Epithelial cell of proximal tubule (primary cell): Measurements from ENCODE around the gene DAB2IP. TPM values are rescaled to one million over a fixed set of nuclear protein-coding genes. Genes with fewer than 3 reads are reported as not detected.

Source experiments
- DNase-seq: peaks from one replicate; pipeline ENCODE4 v3.0.0-alpha.2; 2011; ENCODE audit warnings: low read depth
- H3K4me3 ChIP-seq: 2 replicates; pipeline ENCODE4 v1.5.1; 2011; ENCODE audit warnings: low read depth, mild to moderate bottlenecking, low read length
- total RNA-seq: library from RNA; depleted of rRNA; stranded (reverse); fragments of >200 nt; gene quantifications from 2 replicates; pipeline ENCODE4 v1.2.3, GENCODE V29; 2015
- TF ChIP-seq, protein P1 (sequence below): conservative IDR thresholded peaks from 2 replicates; pipeline ENCODE4 v1.5.1; 2012; ENCODE audit warnings: low read depth, mild to moderate bottlenecking, low read length

The DAB2IP gene
- total RNA-seq, 1 donor from 2014 or later = 23.8 TPM

DNA sequence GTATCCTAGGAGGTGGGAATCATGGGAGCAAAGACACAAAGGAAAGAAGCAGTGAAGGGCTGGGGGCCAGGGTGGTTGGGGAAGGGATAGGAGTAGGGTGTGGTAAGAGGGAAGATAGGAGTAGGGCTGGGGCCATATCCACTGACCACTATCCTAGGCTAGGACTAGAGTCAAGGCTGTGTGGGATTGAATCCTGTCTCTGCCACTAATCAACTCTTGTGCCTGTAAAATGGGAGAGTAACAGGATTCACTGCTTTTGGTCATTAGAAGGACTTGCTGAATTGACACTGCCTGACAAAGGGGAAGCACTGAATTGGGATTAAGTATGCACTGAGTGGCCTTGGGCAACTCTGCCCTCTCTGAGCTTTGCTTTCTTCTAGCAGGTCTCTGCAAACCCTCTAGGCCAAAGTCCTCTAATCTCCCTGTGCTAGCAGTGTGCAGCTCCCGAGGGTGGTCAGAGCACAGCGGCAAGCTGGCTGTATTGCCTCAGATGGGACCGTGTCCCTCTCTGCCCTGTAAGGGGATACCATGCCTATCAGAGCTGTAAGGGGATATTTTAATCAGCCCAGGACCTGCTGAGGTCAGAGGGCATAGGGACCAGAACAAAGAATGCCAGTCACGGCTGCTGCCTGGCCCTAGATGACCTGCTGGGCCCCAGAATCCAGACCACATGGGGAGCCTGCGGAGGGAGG, 12.4 kb upstream of the DAB2IP start:
- no peak for DNase-seq

DNA sequence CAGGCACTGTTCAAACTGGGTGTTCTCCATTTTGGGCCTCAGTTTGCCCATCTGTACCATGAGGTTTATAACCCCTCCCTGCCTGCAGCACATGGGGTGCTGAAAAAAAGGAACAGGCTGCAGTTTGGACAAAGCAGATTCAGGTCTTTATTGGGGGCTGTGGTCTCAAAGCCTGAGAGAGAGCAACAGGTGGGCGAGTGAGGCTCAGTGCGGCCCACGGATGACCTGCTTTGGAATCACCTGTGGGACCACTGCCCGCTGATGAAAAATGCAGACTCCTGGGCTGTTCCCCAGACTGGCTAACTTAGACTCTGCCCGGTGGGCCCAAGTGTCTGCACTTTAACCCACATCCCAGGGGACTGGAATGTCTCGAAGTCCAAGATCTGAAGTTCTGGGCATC, 11.8 kb upstream of the DAB2IP start:
- TF ChIP-seq, protein P1, sequence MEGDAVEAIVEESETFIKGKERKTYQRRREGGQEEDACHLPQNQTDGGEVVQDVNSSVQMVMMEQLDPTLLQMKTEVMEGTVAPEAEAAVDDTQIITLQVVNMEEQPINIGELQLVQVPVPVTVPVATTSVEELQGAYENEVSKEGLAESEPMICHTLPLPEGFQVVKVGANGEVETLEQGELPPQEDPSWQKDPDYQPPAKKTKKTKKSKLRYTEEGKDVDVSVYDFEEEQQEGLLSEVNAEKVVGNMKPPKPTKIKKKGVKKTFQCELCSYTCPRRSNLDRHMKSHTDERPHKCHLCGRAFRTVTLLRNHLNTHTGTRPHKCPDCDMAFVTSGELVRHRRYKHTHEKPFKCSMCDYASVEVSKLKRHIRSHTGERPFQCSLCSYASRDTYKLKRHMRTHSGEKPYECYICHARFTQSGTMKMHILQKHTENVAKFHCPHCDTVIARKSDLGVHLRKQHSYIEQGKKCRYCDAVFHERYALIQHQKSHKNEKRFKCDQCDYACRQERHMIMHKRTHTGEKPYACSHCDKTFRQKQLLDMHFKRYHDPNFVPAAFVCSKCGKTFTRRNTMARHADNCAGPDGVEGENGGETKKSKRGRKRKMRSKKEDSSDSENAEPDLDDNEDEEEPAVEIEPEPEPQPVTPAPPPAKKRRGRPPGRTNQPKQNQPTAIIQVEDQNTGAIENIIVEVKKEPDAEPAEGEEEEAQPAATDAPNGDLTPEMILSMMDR = no peak
- H3K4me3 ChIP-seq = no peak overlapping the region
- DNase-seq = no peak

More for the DNA sequence above, 12.4 kb upstream of the DAB2IP start:
- no peak overlapping the region for H3K4me3 ChIP-seq
- TF ChIP-seq, protein P1 = no peak

DNA sequence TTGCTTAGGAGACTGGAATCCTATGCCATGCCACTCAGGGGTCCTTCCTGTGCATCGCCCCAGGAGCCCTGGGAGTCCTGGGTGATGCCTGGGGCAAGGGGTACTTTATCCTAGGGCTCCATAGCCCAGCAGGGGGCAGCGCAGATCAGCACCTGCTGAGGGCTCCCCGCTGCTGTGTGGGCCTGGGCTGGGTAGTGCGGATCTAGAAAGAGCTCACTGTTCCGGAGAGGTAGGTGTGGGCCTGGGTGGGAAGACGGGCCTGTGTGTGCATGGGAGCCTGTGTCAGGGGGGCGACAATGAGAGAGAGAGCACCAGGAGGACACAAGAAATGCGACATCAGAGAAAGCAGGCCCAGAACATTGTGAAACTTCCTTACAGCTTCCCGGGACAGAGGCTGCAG, 11.4 kb upstream of the DAB2IP start:
- DNase-seq = no peak
- H3K4me3 ChIP-seq = no peak overlapping the region
- TF ChIP-seq, protein P1 = peak; percentile 71

DNA sequence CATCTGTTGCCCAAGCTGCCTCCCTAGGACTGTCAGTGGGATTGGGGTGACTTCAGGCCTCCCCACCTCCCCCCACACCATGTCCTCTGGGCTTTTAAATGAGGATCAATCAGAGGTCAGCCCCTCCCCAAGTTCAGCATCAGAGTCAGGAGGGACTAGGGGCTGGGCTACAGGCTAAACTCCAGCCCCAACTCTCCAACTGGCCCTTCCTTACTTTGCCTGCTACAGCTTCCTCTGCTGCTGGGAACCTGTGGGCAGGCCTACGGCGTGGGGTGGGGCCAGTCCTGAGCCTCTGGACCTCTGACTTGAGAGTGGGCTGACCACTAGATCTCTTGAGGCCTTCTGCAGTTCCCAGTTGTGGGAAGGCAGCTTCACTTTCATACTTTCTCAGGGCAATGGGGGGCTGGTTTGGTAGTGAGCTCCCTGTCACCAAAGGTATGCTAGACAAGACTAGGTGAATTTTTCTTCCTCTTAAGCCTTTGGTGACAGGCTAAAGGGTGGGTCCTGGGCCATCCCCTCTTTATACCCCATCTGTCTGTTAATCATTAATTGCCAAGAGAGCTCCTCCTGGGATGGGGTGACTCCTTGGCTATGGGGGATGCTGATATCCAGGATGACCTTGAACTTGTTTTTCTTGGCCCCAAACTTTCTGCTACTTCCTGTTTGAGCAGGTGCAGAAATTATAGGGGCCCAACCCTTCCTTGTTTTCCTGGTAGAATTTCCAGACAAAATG, 10.8 kb upstream of the DAB2IP start:
- no peak overlapping the region for H3K4me3 ChIP-seq
- TF ChIP-seq, protein P1 = no peak
- DNase-seq = no peak

DNA sequence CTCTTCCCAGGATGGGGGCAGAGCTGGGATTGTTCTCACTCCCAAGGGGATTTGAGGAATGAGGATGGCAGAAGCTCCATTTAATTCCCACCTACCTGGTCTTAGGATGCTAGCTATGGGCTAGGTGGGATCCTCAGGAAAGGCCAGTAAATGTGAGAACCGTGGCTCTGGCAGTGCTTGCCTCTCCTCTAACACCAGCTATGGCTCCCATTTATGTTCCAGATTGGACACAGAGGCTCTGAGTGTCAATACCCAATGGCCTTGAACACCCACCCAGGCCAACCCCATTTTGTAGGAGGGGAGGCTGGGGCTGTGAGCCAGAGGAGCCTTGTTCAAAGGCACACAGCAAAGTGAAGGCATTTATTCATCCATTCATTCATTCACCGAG, 10.2 kb upstream of the DAB2IP start:
- DNase-seq = no peak
- no peak overlapping the region for H3K4me3 ChIP-seq
- TF ChIP-seq, protein P1 = no peak

DNA sequence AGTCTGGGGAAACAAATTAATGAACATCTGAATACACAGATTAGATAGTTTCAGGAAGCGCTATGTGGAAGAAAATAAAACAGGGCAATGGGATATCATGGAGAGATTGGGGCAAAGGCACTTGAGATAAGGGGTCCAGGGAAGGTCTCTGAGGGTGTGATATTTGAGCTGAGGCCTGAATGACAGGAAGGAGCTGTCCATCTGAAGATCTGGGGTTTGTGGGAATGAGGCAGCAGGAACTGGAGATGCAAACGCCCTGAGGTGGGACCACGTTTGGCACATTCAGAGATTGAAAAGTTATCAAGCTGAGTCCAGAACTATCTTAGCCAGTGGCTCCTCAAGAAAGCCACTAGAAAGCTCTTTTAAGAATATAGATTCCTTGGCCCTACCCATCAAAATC, 8.7 kb upstream of the DAB2IP start:
- TF ChIP-seq, protein P1 = no peak
- H3K4me3 ChIP-seq = no peak overlapping the region
- DNase-seq = no peak
